SW 1271 (cell line): Measurements from ENCODE around the gene CACNB1.

ENCODE experiments used
- DNase-seq, 2 experiments: peaks; one replicate each; lab custom pipeline; 2025; lab: John Stamatoyannopoulos, UW

The CACNB1 gene

GRCh38 chr17:39200957-39201510, 3.6 kb upstream of the CACNB1 start:
- no peak for DNase-seq

- DNase-seq: peak in 1 of 2 experiments; percentile 71
Observed at GRCh38 chr17:39200070-39200879, 2.8 kb upstream of the CACNB1 start, which contains the start of gene RPL19. TSS of gene RPL19 (plus strand) at chr17:39200283. CDS start at chr17:39200345, 62 bp downstream.

GRCh38 chr17:39199820-39200069, 2.3 kb upstream of the CACNB1 start:
- DNase-seq: peak; percentile 71 to 92

- no peak for DNase-seq
Observed at GRCh38 chr17:39198186-39198566, 707 bp upstream of the CACNB1 start.

- DNase-seq: peak in 1 of 2 experiments; percentile 54
Observed at GRCh38 chr17:39196808-39197291, 619 bp downstream of the CACNB1 start.

GRCh38 chr17:39196241-39196807, 1.1 kb downstream of the CACNB1 start:
- DNase-seq: no peak

GRCh38 chr17:39195568-39196160, 1.8 kb downstream of the CACNB1 start:
- DNase-seq: no peak

- no peak for DNase-seq
Observed at GRCh38 chr17:39194985-39195524, 2.4 kb downstream of the CACNB1 start.

- DNase-seq: peak in 1 of 2 experiments; percentile 40
Observed at GRCh38 chr17:39194089-39194984, 3.1 kb downstream of the CACNB1 start.

- DNase-seq: no peak
Observed at GRCh38 chr17:39193346-39193745, 4.1 kb downstream of the CACNB1 start.

GRCh38 chr17:39192901-39193300, 4.6 kb downstream of the CACNB1 start:
- DNase-seq: no peak

GRCh38 chr17:39191750-39192510, 5.5 kb downstream of the CACNB1 start:
- DNase-seq: no peak

GRCh38 chr17:39187152-39187830, 10.2 kb downstream of the CACNB1 start:
- DNase-seq: no peak

- DNase-seq: no peak
Observed at GRCh38 chr17:39186481-39187002, 10.9 kb downstream of the CACNB1 start.

GRCh38 chr17:39183720-39184119, 13.7 kb downstream of the CACNB1 start:
- DNase-seq: no peak

GRCh38 chr17:39183045-39183444, 14.4 kb downstream of the CACNB1 start:
- no peak for DNase-seq

- DNase-seq: no peak
Observed at GRCh38 chr17:39181303-39181702, 16.2 kb downstream of the CACNB1 start.

- peak in 1 of 2 experiments; percentile 17 for DNase-seq
Observed at GRCh38 chr17:39178536-39178935, 18.9 kb downstream of the CACNB1 start.

GRCh38 chr17:39177256-39177655, 20.2 kb downstream of the CACNB1 start:
- DNase-seq: no peak

GRCh38 chr17:39175695-39176093, 21.8 kb downstream of the CACNB1 start:
- DNase-seq: no peak
